ENCODE results near the gene POU4F1. TPM values are rescaled to one million over a fixed set of nuclear protein-coding genes. Genes with fewer than 3 reads are reported as not detected.

The POU4F1 gene
- 1.6 and 2.0 TPM in 2 replicates for total RNA-seq (ENCODE audit: low replicate concordance)

- H3K27me3 Mint-ChIP-seq (ENCODE audit: insufficient read depth, low read depth): peaks cover 88% of the 10 kb centered on the region
- peaks cover 18% of the 10 kb centered on the region for H3K4me1 ChIP-seq
- TF ChIP-seq EZH2 (IDR thresholded peaks at IDR 0.05): peak; percentile 92
- no peak for TF ChIP-seq CTCF (IDR thresholded peaks at IDR 0.05)
- peak; percentile 26 for TF ChIP-seq EZH2phosphoT487 (IDR thresholded peaks at IDR 0.05)
- peaks cover 90% of the 10 kb centered on the region for H4K20me1 ChIP-seq (ENCODE audit: low read depth)
- H3K9me3 Mint-ChIP-seq: peaks cover 8% of the 10 kb centered on the region
- H3K36me3 ChIP-seq: no peaks in the 10 kb centered on the region
- H3K9me3 ChIP-seq (ENCODE audit: low read depth): no peaks in the 10 kb centered on the region
- H3K4me3 ChIP-seq: peak within 1 kb of the TSS; percentile 49
- H2AFZ ChIP-seq (replicated peaks): peak within 1 kb of the TSS; percentile 84
- peaks cover 32% of the 10 kb centered on the region for H3K4me1 Mint-ChIP-seq
- H3K36me3 Mint-ChIP-seq: no peaks in the 10 kb centered on the region
- peak within 1 kb of the TSS; percentile 85 for H3K4me2 ChIP-seq
- peak within 1 kb of the TSS; percentile 88 for H3K4me3 Mint-ChIP-seq
- no peak within 1 kb of the TSS for H3K9ac ChIP-seq
- peaks cover 98% of the 10 kb centered on the region for H3K27me3 ChIP-seq
- no peaks in the 10 kb centered on the region for H3K79me2 ChIP-seq (ENCODE audit: low read depth)
- no peak within 1 kb of the TSS for H3K27ac Mint-ChIP-seq
- DNase-seq (ENCODE audit: low spot score): peak; percentile 93
- no peak within 1 kb of the TSS for H3K27ac ChIP-seq
- H3F3A ChIP-seq (ENCODE audit: low read depth): peaks cover 17% of the 10 kb centered on the region
Measured at GRCh38 chr13:78603240-78603957, at the start of gene POU4F1. TSS of gene POU4F1 (minus strand) at chr13:78603552. CDS start at chr13:78603326, 226 bp downstream.

GRCh38 chr13:78652651-78653050 lies 49.3 kb upstream of the POU4F1 start:
- peaks cover 98% of the 10 kb centered on the region for H3K79me2 ChIP-seq (ENCODE audit: low read depth)

GRCh38 chr13:78650717-78651083 lies 47.3 kb upstream of the POU4F1 start:
- no peaks in the 10 kb centered on the region for H3K27me3 ChIP-seq
- H3K79me2 ChIP-seq (ENCODE audit: low read depth): peaks cover 98% of the 10 kb centered on the region
- H4K20me1 ChIP-seq (ENCODE audit: low read depth): peaks cover 55% of the 10 kb centered on the region
- no peaks in the 10 kb centered on the region for H3K9me3 ChIP-seq (ENCODE audit: low read depth)
- H3K36me3 ChIP-seq: no peaks in the 10 kb centered on the region
- no peaks in the 10 kb centered on the region for H3K9me3 Mint-ChIP-seq
- no peak overlapping the region for H3K4me3 Mint-ChIP-seq
- DNase-seq (ENCODE audit: low spot score): no peak
- H3K4me2 ChIP-seq: no peak overlapping the region
- H3K9ac ChIP-seq: no peak overlapping the region
- H2AFZ ChIP-seq (replicated peaks): no peak overlapping the region
- no peak for TF ChIP-seq CTCF (IDR thresholded peaks at IDR 0.05)
- no peak for TF ChIP-seq EZH2 (IDR thresholded peaks at IDR 0.05)
- TF ChIP-seq EZH2phosphoT487 (IDR thresholded peaks at IDR 0.05): no peak
- H3K4me1 Mint-ChIP-seq: no peaks in the 10 kb centered on the region
- H3K36me3 Mint-ChIP-seq: peaks cover 19% of the 10 kb centered on the region
- no peak overlapping the region for H3K27ac ChIP-seq
- no peak overlapping the region for H3K4me3 ChIP-seq
- no peaks in the 10 kb centered on the region for H3K27me3 Mint-ChIP-seq (ENCODE audit: insufficient read depth, low read depth)
- no peaks in the 10 kb centered on the region for H3F3A ChIP-seq (ENCODE audit: low read depth)
- H3K27ac Mint-ChIP-seq: no peak overlapping the region
- no peaks in the 10 kb centered on the region for H3K4me1 ChIP-seq

More at GRCh38 chr13:78652651-78653050, 49.3 kb upstream of the POU4F1 start:
- H3K27me3 ChIP-seq: no peaks in the 10 kb centered on the region
- no peak overlapping the region for H3K4me2 ChIP-seq
- Mint-ChIP-seq H3K36me3 (peaks cover 18% of the 10 kb centered on the region), H3K9me3 (no peaks in the 10 kb centered on the region), H3K27ac (no peak overlapping the region), H3K4me1 (peaks cover 3% of the 10 kb centered on the region), H3K4me3 (no peak overlapping the region), H3K27me3 (ENCODE audit: insufficient read depth, low read depth) (no peaks in the 10 kb centered on the region)
- TF ChIP-seq CTCF (IDR thresholded peaks at IDR 0.05) (no peak), EZH2 (IDR thresholded peaks at IDR 0.05) (no peak), EZH2phosphoT487 (IDR thresholded peaks at IDR 0.05) (no peak)
- H4K20me1 ChIP-seq (ENCODE audit: low read depth): peaks cover 67% of the 10 kb centered on the region
- no peaks in the 10 kb centered on the region for H3K9me3 ChIP-seq (ENCODE audit: low read depth)
- DNase-seq (ENCODE audit: low spot score): no peak
- H3K27ac ChIP-seq: no peak overlapping the region
- no peak overlapping the region for H2AFZ ChIP-seq (replicated peaks)
- H3K9ac ChIP-seq: no peak overlapping the region
- H3K4me3 ChIP-seq: no peak overlapping the region
- peaks cover 7% of the 10 kb centered on the region for H3K4me1 ChIP-seq
- H3F3A ChIP-seq (ENCODE audit: low read depth): peaks cover 1% of the 10 kb centered on the region
- no peaks in the 10 kb centered on the region for H3K36me3 ChIP-seq
